A549 (cell line): ENCODE results near the gene KCNMA1. TPM values are rescaled to one million over a fixed set of nuclear protein-coding genes. Genes with fewer than 3 reads are reported as not detected.
A peak's percentile ranks its signal among the peaks of the same experiment; 100 is the strongest.

ENCODE experiments used
- ATAC-seq, 2 experiments: fragments of 200-7000 bp in 1 of 2; fragments of >200 bp in 1 of 2; cut with Nextera tagmentation in 1 of 2; cut with Tn5 transposase in 1 of 2; 3 replicates each; pipeline versions ENCODE4 v1.8.0 to v1.9.1; 2018 to 2020; ENCODE audit warnings: mild to moderate bottlenecking in 1 of 2, moderate library complexity in 1 of 2
- CTCF ChIA-PET: fragments of 300-600 bp; sonication (Branson Sonifier 250); formaldehyde crosslinking; extraction: SDS; loops from one replicate; lab custom pipeline; 2021; ENCODE audit warnings: antibody characterized with exemption, inconsistent platforms; lab: Yijun Ruan, JAX
- POLR2A ChIA-PET: fragments of 350-600 bp; formaldehyde crosslinking; extraction: SDS; loops from one replicate; lab custom pipeline; 2021; ENCODE audit warnings: antibody characterized with exemption, inconsistent platforms; lab: Yijun Ruan, JAX
- DNase-seq, 2 experiments: peaks; one replicate each; pipeline versions ENCODE4 v3.0.0 to v3.0.0-alpha.2; 2011 to 2016; ENCODE audit warnings: low read depth in 1 of 2, low spot score in 1 of 2
- FAIRE-seq: peaks from 2 replicates; lab custom pipeline; 2011; peaks lifted over from hg19 to GRCh38; lab: Jason Lieb, UNC
- H3K27ac ChIP-seq, 2 experiments: fragments of >200 bp; sonication (Bioruptor Twin); formaldehyde crosslinking; 3 replicates each; pipeline ENCODE4 v1.5.1; 2016 to 2017
- H3K4me1 ChIP-seq: fragments of >200 bp; sonication (Bioruptor Twin); formaldehyde crosslinking; 3 replicates; pipeline ENCODE4 v1.6.1; 2016
- H3K4me2 ChIP-seq: fragments of >200 bp; sonication (Bioruptor Twin); formaldehyde crosslinking; 3 replicates; pipeline ENCODE4 v1.6.1; 2016
- H3K4me3 ChIP-seq: fragments of >200 bp; sonication (Bioruptor Twin); formaldehyde crosslinking; 3 replicates; pipeline ENCODE4 v1.5.1; 2016
- H3K9me3 ChIP-seq: fragments of >200 bp; sonication (Bioruptor Twin); formaldehyde crosslinking; 3 replicates; pipeline ENCODE4 v1.6.1; 2016
- CBX8 ChIP-seq: fragments of 200-600 bp; sonication (generic); IDR thresholded peaks from 2 replicates; pipeline ENCODE4 v1.6.1; 2016
- CEBPB ChIP-seq, 2 experiments: fragments of >200 bp in 1 of 2; sonication (Bioruptor Twin) in 1 of 2; formaldehyde crosslinking in 1 of 2; IDR thresholded peaks; 2 replicates each; pipeline ENCODE4 v1.6.1; 2012 to 2016
- EHF ChIP-seq: fragments of 250-450 bp; sonication (Bioruptor Pico); IDR thresholded peaks from 2 replicates; pipeline ENCODE4 v1.5.0; 2020; ENCODE audit warnings: mild to moderate bottlenecking
- ELK1 ChIP-seq: fragments of 150-350 bp; IDR thresholded peaks from 2 replicates; pipeline ENCODE4 v1.6.1; 2014; ENCODE audit warnings: low read depth, mild to moderate bottlenecking, low read length
- GATA3 ChIP-seq: IDR thresholded peaks from 2 replicates; pipeline ENCODE4 v1.6.1; 2012; ENCODE audit warnings: borderline replicate concordance
- HES2 ChIP-seq: fragments of >200 bp; sonication (Bioruptor Twin); formaldehyde crosslinking; IDR thresholded peaks from 2 replicates; pipeline ENCODE4 v1.6.1; 2016
- HEYL ChIP-seq: fragments of 250-450 bp; sonication (Bioruptor Pico); IDR thresholded peaks from 2 replicates; pipeline ENCODE4 v1.8.0; 2021; ENCODE audit warnings: mild to moderate bottlenecking, moderate library complexity
- HMGXB4 ChIP-seq: fragments of 250-450 bp; sonication (Bioruptor Pico); IDR thresholded peaks from 2 replicates; pipeline ENCODE4 v1.5.0; 2021; ENCODE audit warnings: mild to moderate bottlenecking, moderate library complexity, borderline replicate concordance
- HOXB13 ChIP-seq: fragments of 250-450 bp; sonication (Bioruptor Pico); IDR thresholded peaks from 2 replicates; pipeline ENCODE4 v1.5.0; 2020; ENCODE audit warnings: low read depth, mild to moderate bottlenecking, moderate library complexity
- HOXB5 ChIP-seq: fragments of 250-450 bp; sonication (Bioruptor Pico); IDR thresholded peaks from 2 replicates; pipeline ENCODE4 v1.5.0; 2020; ENCODE audit warnings: mild to moderate bottlenecking, moderate library complexity
- JUN ChIP-seq, 2 experiments: fragments of >200 bp; sonication (Bioruptor Twin); formaldehyde crosslinking; IDR thresholded peaks; 2 replicates in 1 of 2; 3 replicates in 1 of 2; pipeline ENCODE4 v1.6.1; 2016 to 2017
- MAX ChIP-seq: IDR thresholded peaks from 2 replicates; pipeline ENCODE4 v1.6.1; 2012
- NFE2L2 ChIP-seq: fragments of 150-350 bp; conservative IDR thresholded peaks from 2 replicates; pipeline ENCODE4 v1.6.1; 2014; ENCODE audit warnings: low read length
- PBX3 ChIP-seq: IDR thresholded peaks from 2 replicates; pipeline ENCODE4 v1.6.1; 2012
- POLR2A ChIP-seq: IDR thresholded peaks from 2 replicates; pipeline ENCODE4 v1.6.1; 2012; ENCODE audit warnings: mild to moderate bottlenecking, low read length
- RARB ChIP-seq: fragments of 250-450 bp; sonication (Bioruptor Pico); IDR thresholded peaks from 2 replicates; pipeline ENCODE4 v1.8.0; 2021; ENCODE audit warnings: mild to moderate bottlenecking, moderate library complexity
- RCOR1 ChIP-seq: fragments of 150-350 bp; IDR thresholded peaks from 2 replicates; pipeline ENCODE4 v1.6.1; 2014; ENCODE audit warnings: antibody characterized with exemption, low read length, low read depth
- REST ChIP-seq: fragments of 200-600 bp; sonication (generic); IDR thresholded peaks from 2 replicates; pipeline ENCODE4 v1.6.1; 2016; ENCODE audit warnings: antibody characterized with exemption, mild to moderate bottlenecking, moderate library complexity
- RFX5 ChIP-seq: fragments of 450-650 bp; IDR thresholded peaks from 2 replicates; pipeline ENCODE4 v1.7.1; 2014; ENCODE audit warnings: antibody characterized with exemption, mild to moderate bottlenecking, moderate library complexity
- SMC3 ChIP-seq: fragments of >200 bp; sonication (Bioruptor Twin); formaldehyde crosslinking; IDR thresholded peaks from 3 replicates; pipeline ENCODE4 v1.6.1; 2018; ENCODE audit warnings: inconsistent platforms
- USF2 ChIP-seq: fragments of 450-650 bp; IDR thresholded peaks from 2 replicates; pipeline ENCODE4 v1.6.1; 2014; ENCODE audit warnings: antibody characterized with exemption
- ZFP36 ChIP-seq: fragments of 450-650 bp; IDR thresholded peaks from 2 replicates; pipeline ENCODE4 v1.6.1; 2014; ENCODE audit warnings: borderline replicate concordance; ENCODE audit not compliant: partially characterized antibody
- WGBS: methylation state at CpG from one replicate; pipeline ENCODE4 v1.1.6; 2017; ENCODE audit errors: missing lambda C conversion rate; 5-methylcytosine and 5-hydroxymethylcytosine counted together
- polyA plus RNA-seq, 4 experiments: library from polyadenylated mRNA; depleted of rRNA in 3 of 4; stranded (reverse); fragments of >200 nt; fragmentation: RNase III in 1 of 4; extraction: RNeasy Plus Mini Kit Qiagen cat#74134 plus additional on column Dnase treatment in 1 of 4; gene quantifications; 2 replicates in 3 of 4; 3 replicates in 1 of 4; pipeline ENCODE4 v1.2.3, GENCODE V29; 2011 to 2017
- TF ChIP-seq, protein P1 (sequence below): fragments of >200 bp; sonication (Bioruptor Twin); formaldehyde crosslinking; IDR thresholded peaks from 3 replicates; pipeline ENCODE4 v1.5.1; 2016

The KCNMA1 gene
- polyA plus RNA-seq, 2 of the 4 experiments (the other 2 are of a cell fraction), result 14.9 to 30.6 TPM

GRCh38 chr10:77500754-77501151 is 136.9 kb downstream of the KCNMA1 start:
- DNase-seq, result no peak
- Histone ChIP-seq H3K27ac (peak overlapping the region; percentile 60 to 84; a peak in 5 of 6 replicates), H3K4me3 (no peak overlapping the region), H3K4me2 (peak overlapping the region; percentile 64), H3K4me1 (peaks cover 59% of the 10 kb centered on the region), H3K9me3 (no peaks in the 10 kb centered on the region)
- POLR2A ChIA-PET, result interaction anchor here (1.4 kb wide), 1 partner anchor 31 kb away, joined by 3 read pairs; no protein-coding TSS in a partner anchor
- TF ChIP-seq CBX8, result no peak
- no peak for TF ChIP-seq HOXB5 (CRISPR knock-in tag)
- TF ChIP-seq USF2, result no peak
- no peak for TF ChIP-seq ELK1
- no peak for TF ChIP-seq REST
- TF ChIP-seq RCOR1, result no peak
- no peak for TF ChIP-seq CEBPB (IDR thresholded peaks at IDR 0.05)
- no peak for TF ChIP-seq HOXB13 (CRISPR knock-in tag)
- no peak for TF ChIP-seq MAX
- no peak for TF ChIP-seq NFE2L2
- no peak for TF ChIP-seq POLR2A
- no peak for TF ChIP-seq GATA3
- 97% methylated on average over 4 of the region's 4 CpGs for WGBS
- FAIRE-seq, result no peak
- CTCF ChIA-PET, result interaction anchor here (0.7 to 1.8 kb wide), 3 partner anchors 64 to 134 kb away, joined by 3 to 7 read pairs (median 3); no protein-coding TSS in a partner anchor
- ATAC-seq, result no peak

GRCh38 chr10:77498829-77499228 is 138.8 kb downstream of the KCNMA1 start:
- Histone ChIP-seq H3K4me1 (peaks cover 43% of the 10 kb centered on the region), H3K27ac (peak overlapping the region; percentile 47 to 55; a peak in 2 of 6 replicates), H3K9me3 (no peaks in the 10 kb centered on the region), H3K4me3 (no peak overlapping the region), H3K4me2 (no peak overlapping the region)
- no peak for DNase-seq
- 65% methylated on average over 2 of the region's 2 CpGs for WGBS
- TF ChIP-seq HOXB5 (CRISPR knock-in tag) (no peak), JUN (IDR thresholded peaks at IDR 0.05) (no peak), EHF (CRISPR knock-in tag) (no peak), CBX8 (no peak), RFX5 (no peak), HEYL (CRISPR knock-in tag) (no peak), RARB (no peak), HES2 (no peak), PBX3 (no peak), NFE2L2 (no peak), ELK1 (no peak), MAX (no peak), HMGXB4 (CRISPR knock-in tag) (no peak), SMC3 (no peak), ZFP36 (no peak)
- TF ChIP-seq, protein P1, sequence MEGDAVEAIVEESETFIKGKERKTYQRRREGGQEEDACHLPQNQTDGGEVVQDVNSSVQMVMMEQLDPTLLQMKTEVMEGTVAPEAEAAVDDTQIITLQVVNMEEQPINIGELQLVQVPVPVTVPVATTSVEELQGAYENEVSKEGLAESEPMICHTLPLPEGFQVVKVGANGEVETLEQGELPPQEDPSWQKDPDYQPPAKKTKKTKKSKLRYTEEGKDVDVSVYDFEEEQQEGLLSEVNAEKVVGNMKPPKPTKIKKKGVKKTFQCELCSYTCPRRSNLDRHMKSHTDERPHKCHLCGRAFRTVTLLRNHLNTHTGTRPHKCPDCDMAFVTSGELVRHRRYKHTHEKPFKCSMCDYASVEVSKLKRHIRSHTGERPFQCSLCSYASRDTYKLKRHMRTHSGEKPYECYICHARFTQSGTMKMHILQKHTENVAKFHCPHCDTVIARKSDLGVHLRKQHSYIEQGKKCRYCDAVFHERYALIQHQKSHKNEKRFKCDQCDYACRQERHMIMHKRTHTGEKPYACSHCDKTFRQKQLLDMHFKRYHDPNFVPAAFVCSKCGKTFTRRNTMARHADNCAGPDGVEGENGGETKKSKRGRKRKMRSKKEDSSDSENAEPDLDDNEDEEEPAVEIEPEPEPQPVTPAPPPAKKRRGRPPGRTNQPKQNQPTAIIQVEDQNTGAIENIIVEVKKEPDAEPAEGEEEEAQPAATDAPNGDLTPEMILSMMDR, result no peak
- POLR2A ChIA-PET, result no interaction called here
- CTCF ChIA-PET, result interaction anchor here (1.4 kb wide), 1 partner anchor 142 kb away, joined by 10 read pairs; no protein-coding TSS in a partner anchor
- no peak for ATAC-seq
- FAIRE-seq, result no peak
